H1 (cell line): ENCODE results near the gene PGM3. TPM values are rescaled to one million over a fixed set of nuclear protein-coding genes. Genes with fewer than 3 reads are reported as not detected.

Source experiments
- ATF3 ChIP-seq: IDR thresholded peaks from 2 replicates; pipeline ENCODE4 v1.6.1; 2011; ENCODE audit warnings: low read depth, mild to moderate bottlenecking, low read length; ENCODE audit not compliant: insufficient read depth
- BCL11A ChIP-seq, 2 experiments: IDR thresholded peaks; one replicate each; pipeline ENCODE4 v1.6.1; 2011; ENCODE audit warnings: low read depth in 2 of 2, low read length in 2 of 2, mild to moderate bottlenecking in 2 of 2
- BRCA1 ChIP-seq: IDR thresholded peaks from 2 replicates; pipeline ENCODE4 v1.6.1; 2012; ENCODE audit warnings: low read depth, low read length, improper control_type of control experiment
- E2F6 ChIP-seq: IDR thresholded peaks from 2 replicates; pipeline ENCODE4 v1.6.1; 2012; ENCODE audit warnings: inconsistent platforms
- EGR1 ChIP-seq: IDR thresholded peaks from 2 replicates; pipeline ENCODE4 v1.6.1; 2011; ENCODE audit warnings: low read depth, low read length, borderline replicate concordance
- EZH2 ChIP-seq: fragments of 200-600 bp; sonication (generic); IDR thresholded peaks from 2 replicates; pipeline ENCODE4 v1.7.1; 2012; ENCODE audit warnings: low read depth, mild to moderate bottlenecking, moderate library complexity, low read length, inconsistent platforms; ENCODE audit not compliant: severe bottlenecking
- FOSL1 ChIP-seq: IDR thresholded peaks from 2 replicates; pipeline ENCODE4 v1.6.1; 2011; ENCODE audit warnings: mild to moderate bottlenecking, low read depth, low read length, moderate library complexity; ENCODE audit not compliant: insufficient read depth
- GABPA ChIP-seq: IDR thresholded peaks from 2 replicates; pipeline ENCODE4 v1.6.1; 2011; ENCODE audit warnings: mild to moderate bottlenecking, low read length, moderate library complexity, borderline replicate concordance; ENCODE audit not compliant: insufficient read depth
- HDAC2 ChIP-seq, 2 experiments: fragments of 300-600 bp in 1 of 2; sonication (generic) in 1 of 2; IDR thresholded peaks; 2 replicates each; pipeline ENCODE4 v1.6.1; 2011 to 2012; ENCODE audit warnings: low read depth in 2 of 2, low read length in 2 of 2, mild to moderate bottlenecking in 2 of 2, moderate library complexity in 2 of 2, borderline replicate concordance in 1 of 2, inconsistent platforms in 1 of 2
- HDAC6 ChIP-seq: IDR thresholded peaks from one replicate; pipeline ENCODE4 v1.7.1; 2012; ENCODE audit warnings: low read depth, mild to moderate bottlenecking, inconsistent platforms, low read length, moderate library complexity
- JUN ChIP-seq: IDR thresholded peaks from 2 replicates; pipeline ENCODE4 v1.6.1; 2011; ENCODE audit warnings: low read depth, mild to moderate bottlenecking, improper control_type of control experiment, low read length
- JUND ChIP-seq: IDR thresholded peaks from 2 replicates; pipeline ENCODE4 v1.6.1; 2011; ENCODE audit warnings: mild to moderate bottlenecking, improper control_type of control experiment, low read length
- KDM1A ChIP-seq: fragments of 200-600, 300-600 bp; sonication (generic); IDR thresholded peaks from 2 replicates; pipeline ENCODE4 v1.7.1; 2016; ENCODE audit warnings: mild to moderate bottlenecking, low read length, borderline replicate concordance
- POLR2A ChIP-seq, 2 experiments: IDR thresholded peaks; 1 replicate in 1 of 2; 2 replicates in 1 of 2; pipeline ENCODE4 v1.6.1; 2011; ENCODE audit warnings: low read depth in 2 of 2, low read length in 2 of 2, mild to moderate bottlenecking in 2 of 2; ENCODE audit errors: control extremely low read depth in 1 of 2
- SAP30 ChIP-seq: fragments of 300-600 bp; sonication (generic); IDR thresholded peaks from 2 replicates; pipeline ENCODE4 v1.7.1; 2012; ENCODE audit warnings: low read length, moderate library complexity, mild to moderate bottlenecking, inconsistent platforms; ENCODE audit not compliant: insufficient read depth, insufficient replicate concordance
- SIN3A ChIP-seq, 2 experiments: IDR thresholded peaks in 1 of 2; conservative IDR thresholded peaks in 1 of 2; 2 replicates each; pipeline ENCODE4 v1.6.1; 2011 to 2012; ENCODE audit warnings: low read length in 2 of 2, improper control_type of control experiment in 1 of 2, low read depth in 1 of 2, mild to moderate bottlenecking in 1 of 2
- SUZ12 ChIP-seq: fragments of 200-600 bp; sonication (generic); IDR thresholded peaks from 2 replicates; pipeline ENCODE4 v1.6.1; 2012; ENCODE audit warnings: mild to moderate bottlenecking, inconsistent platforms, low read length, moderate library complexity, mixed read lengths
- TAF1 ChIP-seq: IDR thresholded peaks from 2 replicates; pipeline ENCODE4 v1.6.1; 2011; ENCODE audit warnings: mild to moderate bottlenecking, low read depth, low read length
- TBP ChIP-seq: IDR thresholded peaks from 2 replicates; pipeline ENCODE4 v1.6.1; 2011; ENCODE audit warnings: low read depth, low read length, improper control_type of control experiment
- TEAD4 ChIP-seq: IDR thresholded peaks from 2 replicates; pipeline ENCODE4 v1.6.1; 2012; ENCODE audit warnings: low read depth, low read length, inconsistent platforms, mixed read lengths
- polyA plus RNA-seq, 7 experiments: library from polyadenylated mRNA; depleted of rRNA in 3 of 7; stranded (reverse) in 5 of 7; unstranded in 2 of 7; fragments of >200 nt in 5 of 7; fragments of 200-250 nt in 2 of 7; gene quantifications; 1 replicate in 5 of 7; 2 replicates in 1 of 7; 4 replicates in 1 of 7; pipeline versions ENCODE4 v1.2.1 to v1.2.3, GENCODE V29; 2011 to 2013; ENCODE audit warnings: missing spikeins in 2 of 7, mixed read lengths in 2 of 7
- total RNA-seq: library from RNA; stranded (reverse); fragmentation: NEBNext Ultra II Directional; extraction: Animal tissue kit (Norgen Biotek cat#: 25700); gene quantifications from 2 replicates; pipeline ENCODE4 v1.2.1, GENCODE V29; 2021
- TF ChIP-seq, protein P1 (sequence below): IDR thresholded peaks from 2 replicates; pipeline ENCODE4 v1.6.1; 2012; ENCODE audit warnings: inconsistent platforms

Gene PGM3
- total and polyA plus RNA-seq, 2 of the 8 experiments (the other 6 are each of a cell fraction or from before 2014, with no cell fraction given): 14.5 to 60.5 TPM

DNA sequence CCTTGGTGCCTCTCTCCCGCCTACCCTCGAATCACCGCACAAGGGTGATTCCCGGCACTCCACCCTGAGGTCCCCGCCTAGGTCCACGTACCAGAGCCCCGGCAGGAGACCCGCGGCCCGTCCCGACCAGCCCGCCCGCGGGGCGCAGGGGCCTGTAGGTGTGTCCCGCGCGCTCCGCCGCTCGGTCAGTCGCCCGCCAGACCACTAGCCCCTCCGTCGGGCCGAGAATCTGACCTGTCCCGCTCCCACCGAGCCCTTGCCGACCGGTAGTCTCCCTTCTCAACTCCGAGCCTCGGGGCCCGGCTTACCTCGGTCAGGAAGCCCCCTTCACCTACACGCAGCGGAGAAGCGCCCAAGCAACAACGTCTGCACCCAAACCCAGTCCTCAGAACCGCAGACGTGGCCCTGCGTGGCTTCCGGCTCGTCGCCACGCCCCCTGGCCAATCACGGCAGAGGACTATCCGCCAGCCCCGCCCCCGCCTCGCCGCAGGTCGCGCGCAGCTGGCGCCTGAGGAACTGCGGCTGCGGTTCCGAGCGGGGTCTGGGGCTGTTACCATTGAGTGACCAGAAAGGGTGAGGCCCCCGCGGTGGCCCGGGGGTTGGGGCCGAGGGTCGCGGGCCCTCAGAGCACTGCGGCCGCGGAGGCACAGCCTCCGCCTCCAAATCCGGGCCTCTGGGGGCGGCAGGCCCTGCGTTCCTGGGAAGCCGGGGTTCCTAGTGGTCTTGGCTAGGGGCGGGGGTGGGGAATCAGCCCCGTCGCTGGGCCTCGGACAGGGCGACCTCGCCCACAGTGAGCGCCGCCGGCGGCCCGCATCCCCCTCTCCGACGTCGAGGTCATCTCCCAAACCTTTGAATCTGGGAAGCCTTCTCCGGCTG is at the start of gene PGM3, which contains the start of gene RWDD2A (continued):
- TF ChIP-seq TAF1: peak; percentile 82
- TF ChIP-seq ATF3: no peak
- TF ChIP-seq SUZ12: no peak
- no peak for TF ChIP-seq HDAC6
- TF ChIP-seq E2F6: no peak
- TF ChIP-seq EZH2: no peak
- TF ChIP-seq JUN: no peak
- TF ChIP-seq KDM1A: no peak
- no peak for TF ChIP-seq BRCA1
- TF ChIP-seq BCL11A (IDR thresholded peaks at IDR 0.05; ENCODE audit: low read depth in 2 of 2, low read length in 2 of 2): no peak
- no peak for TF ChIP-seq GABPA
- no peak; a peak in 2 of 4 replicates for TF ChIP-seq HDAC2 (IDR thresholded peaks at IDR 0.05; ENCODE audit: borderline replicate concordance in 1 of 2, low read depth in 2 of 2, low read length in 2 of 2)
- peak; percentile 75 for TF ChIP-seq TBP
- TF ChIP-seq TEAD4: no peak
- TF ChIP-seq, protein P1, sequence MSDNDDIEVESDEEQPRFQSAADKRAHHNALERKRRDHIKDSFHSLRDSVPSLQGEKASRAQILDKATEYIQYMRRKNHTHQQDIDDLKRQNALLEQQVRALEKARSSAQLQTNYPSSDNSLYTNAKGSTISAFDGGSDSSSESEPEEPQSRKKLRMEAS: no peak
- TF ChIP-seq FOSL1: no peak
- 0 out of 2 replicates have a peak, but pooled peaks have one; percentile 10 for TF ChIP-seq EGR1
- TF ChIP-seq JUND: no peak
- 0 out of 4 replicates have a peak, but pooled peaks of 1 of the 2 experiments have one; percentile 12 for TF ChIP-seq SIN3A (conservative IDR thresholded peaks at IDR 0.05 in 1 of 2, IDR thresholded peaks at IDR 0.05 in 1 of 2; ENCODE audit: low read depth in 1 of 2, low read length in 2 of 2)
- TF ChIP-seq POLR2A (IDR thresholded peaks at IDR 0.05; ENCODE audit: control extremely low read depth in 1 of 2, low read depth in 2 of 2, low read length in 2 of 2): peak; percentile 36 to 65; a peak in 2 of 3 replicates
- peak; percentile 62 for TF ChIP-seq SAP30
